Activated naive CD4-positive, alpha-beta T cell treated with anti-CD3 and anti-CD28 coated beads, Interleukin-2, amount 50 U/mL, for 24 hours (primary cell): ENCODE data around the gene ACTG2.
"Not testable (repeated sequence)": the region's sequence is repeated elsewhere in the genome, so short reads cannot be mapped to it uniquely, and the experiment has no call there.

Experiments used
- H3K27ac Mint-ChIP-seq: one replicate; pipeline ENCODE4 v1.8.0; 2021; ENCODE audit warnings: mild to moderate bottlenecking, mixed read lengths
- H3K27me3 Mint-ChIP-seq: one replicate; pipeline ENCODE4 v1.8.0; 2021; ENCODE audit warnings: mixed read lengths
- H3K36me3 Mint-ChIP-seq: one replicate; pipeline ENCODE4 v1.8.0; 2021; ENCODE audit warnings: mixed read lengths
- H3K4me1 Mint-ChIP-seq: one replicate; pipeline ENCODE4 v1.8.0; 2021; ENCODE audit warnings: mixed read lengths
- H3K4me3 Mint-ChIP-seq: one replicate; pipeline ENCODE4 v1.8.0; 2021; ENCODE audit warnings: mild to moderate bottlenecking, mixed read lengths
- H3K9me3 Mint-ChIP-seq: one replicate; pipeline ENCODE4 v1.8.0; 2021; ENCODE audit warnings: mixed read lengths

The ACTG2 gene

GRCh38 chr2:73887596-73888353, 5.0 kb upstream of the ACTG2 start:
- H3K9me3 Mint-ChIP-seq, H3K4me3 Mint-ChIP-seq, H3K36me3 Mint-ChIP-seq, H3K27me3 Mint-ChIP-seq: not testable (repeated sequence)
- peaks cover 29% of the 10 kb centered on the region for H3K4me1 Mint-ChIP-seq
- H3K27ac Mint-ChIP-seq: peak overlapping the region; percentile 23

GRCh38 chr2:73888388-73888787, 4.4 kb upstream of the ACTG2 start:
- Mint-ChIP-seq H3K9me3 (peaks cover 5% of the 10 kb centered on the region), H3K4me1 (peaks cover 29% of the 10 kb centered on the region), H3K4me3 (no peak overlapping the region), H3K27ac (no peak overlapping the region), H3K36me3 (no peaks in the 10 kb centered on the region), H3K27me3 (no peaks in the 10 kb centered on the region)

- H3K27me3 Mint-ChIP-seq: no peaks in the 10 kb centered on the region
- no peak overlapping the region for H3K27ac Mint-ChIP-seq
- H3K9me3 Mint-ChIP-seq: peaks cover 5% of the 10 kb centered on the region
- no peak overlapping the region for H3K4me3 Mint-ChIP-seq
- H3K36me3 Mint-ChIP-seq: no peaks in the 10 kb centered on the region
- H3K4me1 Mint-ChIP-seq: peaks cover 29% of the 10 kb centered on the region
Observed at GRCh38 chr2:73889206-73889605, 3.6 kb upstream of the ACTG2 start.

- Mint-ChIP-seq H3K27ac (no peak overlapping the region), H3K36me3 (no peaks in the 10 kb centered on the region), H3K9me3 (peaks cover 5% of the 10 kb centered on the region), H3K4me1 (peaks cover 42% of the 10 kb centered on the region), H3K4me3 (no peak overlapping the region), H3K27me3 (no peaks in the 10 kb centered on the region)
Observed at GRCh38 chr2:73890301-73891092, 2.3 kb upstream of the ACTG2 start.

- no peak overlapping the region for H3K4me3 Mint-ChIP-seq
- H3K27me3 Mint-ChIP-seq: no peaks in the 10 kb centered on the region
- H3K9me3 Mint-ChIP-seq: peaks cover 5% of the 10 kb centered on the region
- no peak overlapping the region for H3K27ac Mint-ChIP-seq
- H3K4me1 Mint-ChIP-seq: peaks cover 39% of the 10 kb centered on the region
- H3K36me3 Mint-ChIP-seq: no peaks in the 10 kb centered on the region
Observed at GRCh38 chr2:73891276-73891901, 1.4 kb upstream of the ACTG2 start.

- Mint-ChIP-seq H3K36me3 (no peaks in the 10 kb centered on the region), H3K4me3 (no peak overlapping the region), H3K9me3 (no peaks in the 10 kb centered on the region), H3K27ac (peak overlapping the region; percentile 52), H3K27me3 (no peaks in the 10 kb centered on the region), H3K4me1 (peaks cover 31% of the 10 kb centered on the region)
Observed at GRCh38 chr2:73893764-73894474, 1.1 kb downstream of the ACTG2 start.

GRCh38 chr2:73894475-73894850, 1.7 kb downstream of the ACTG2 start:
- Mint-ChIP-seq H3K9me3 (no peaks in the 10 kb centered on the region), H3K27ac (no peak overlapping the region), H3K4me1 (peaks cover 31% of the 10 kb centered on the region), H3K27me3 (no peaks in the 10 kb centered on the region), H3K4me3 (no peak overlapping the region), H3K36me3 (no peaks in the 10 kb centered on the region)

- no peak overlapping the region for H3K27ac Mint-ChIP-seq
- H3K4me3 Mint-ChIP-seq: no peak overlapping the region
- no peaks in the 10 kb centered on the region for H3K9me3 Mint-ChIP-seq
- H3K27me3 Mint-ChIP-seq: no peaks in the 10 kb centered on the region
- H3K4me1 Mint-ChIP-seq: peaks cover 31% of the 10 kb centered on the region
- H3K36me3 Mint-ChIP-seq: no peaks in the 10 kb centered on the region
Observed at GRCh38 chr2:73894877-73895276, 2.1 kb downstream of the ACTG2 start.

- Mint-ChIP-seq H3K4me1 (peaks cover 31% of the 10 kb centered on the region), H3K4me3 (no peak overlapping the region), H3K9me3 (no peaks in the 10 kb centered on the region), H3K27me3 (no peaks in the 10 kb centered on the region), H3K36me3 (no peaks in the 10 kb centered on the region), H3K27ac (peak overlapping the region; percentile 36)
Observed at GRCh38 chr2:73895473-73895872, 2.7 kb downstream of the ACTG2 start.

- no peaks in the 10 kb centered on the region for H3K9me3 Mint-ChIP-seq
- H3K4me3 Mint-ChIP-seq: peak overlapping the region; percentile 2
- H3K27me3 Mint-ChIP-seq: no peaks in the 10 kb centered on the region
- no peaks in the 10 kb centered on the region for H3K36me3 Mint-ChIP-seq
- H3K4me1 Mint-ChIP-seq: peaks cover 31% of the 10 kb centered on the region
- peak overlapping the region; percentile 0 for H3K27ac Mint-ChIP-seq
Observed at GRCh38 chr2:73896362-73897239, 3.8 kb downstream of the ACTG2 start.

- Mint-ChIP-seq H3K27me3 (no peaks in the 10 kb centered on the region), H3K27ac (no peak overlapping the region)
Observed at GRCh38 chr2:73897240-73897583, 4.4 kb downstream of the ACTG2 start.

GRCh38 chr2:73897934-73898333, 5.1 kb downstream of the ACTG2 start:
- H3K4me1 Mint-ChIP-seq: peaks cover 31% of the 10 kb centered on the region
- no peaks in the 10 kb centered on the region for H3K9me3 Mint-ChIP-seq
- no peak overlapping the region for H3K4me3 Mint-ChIP-seq
- no peaks in the 10 kb centered on the region for H3K36me3 Mint-ChIP-seq
- H3K27ac Mint-ChIP-seq: no peak overlapping the region
- H3K27me3 Mint-ChIP-seq: no peaks in the 10 kb centered on the region

More at GRCh38 chr2:73897240-73897583, 4.4 kb downstream of the ACTG2 start:
- Mint-ChIP-seq H3K4me3 (no peak overlapping the region), H3K9me3 (no peaks in the 10 kb centered on the region), H3K36me3 (no peaks in the 10 kb centered on the region), H3K4me1 (peaks cover 31% of the 10 kb centered on the region)

- Mint-ChIP-seq H3K36me3 (no peaks in the 10 kb centered on the region), H3K4me3 (no peak overlapping the region), H3K27me3 (no peaks in the 10 kb centered on the region), H3K9me3 (no peaks in the 10 kb centered on the region), H3K27ac (no peak overlapping the region), H3K4me1 (peaks cover 24% of the 10 kb centered on the region)
Observed at GRCh38 chr2:73899801-73900336, 7.1 kb downstream of the ACTG2 start.

GRCh38 chr2:73901143-73901542, 8.3 kb downstream of the ACTG2 start:
- Mint-ChIP-seq H3K27me3 (no peaks in the 10 kb centered on the region), H3K4me1 (peaks cover 16% of the 10 kb centered on the region), H3K9me3 (no peaks in the 10 kb centered on the region), H3K4me3 (no peak overlapping the region), H3K36me3 (no peaks in the 10 kb centered on the region), H3K27ac (no peak overlapping the region)

- no peaks in the 10 kb centered on the region for H3K27me3 Mint-ChIP-seq
- no peak overlapping the region for H3K4me3 Mint-ChIP-seq
- H3K36me3 Mint-ChIP-seq: no peaks in the 10 kb centered on the region
- H3K27ac Mint-ChIP-seq: no peak overlapping the region
- no peaks in the 10 kb centered on the region for H3K9me3 Mint-ChIP-seq
- H3K4me1 Mint-ChIP-seq: peaks cover 4% of the 10 kb centered on the region
Observed at GRCh38 chr2:73902284-73902683, 9.5 kb downstream of the ACTG2 start.
